GM12878 (cell line): ENCODE data around the gene TBXAS1.

ENCODE experiments used
- CBX3 ChIP-seq: fragments of 200-600 bp; sonication (generic); IDR thresholded peaks from 2 replicates; pipeline ENCODE4 v1.6.1; 2016; ENCODE audit warnings: low read depth, borderline replicate concordance
- CEBPZ ChIP-seq: fragments of 150-350 bp; IDR thresholded peaks from 2 replicates; pipeline ENCODE4 v1.6.1; 2016; ENCODE audit warnings: low read depth, low read length
- CREM ChIP-seq: IDR thresholded peaks from 2 replicates; pipeline ENCODE4 v1.6.1; 2014; ENCODE audit warnings: antibody characterized with exemption, low read depth
- CTCF ChIP-seq, 3 experiments: IDR thresholded peaks in 2 of 3; conservative IDR thresholded peaks in 1 of 3; 2 replicates each; pipeline ENCODE4 v1.5.1; 2011; ENCODE audit warnings: low read depth in 3 of 3, low read length in 3 of 3, mild to moderate bottlenecking in 3 of 3, control low read depth in 2 of 3, moderate library complexity in 2 of 3, inconsistent platforms in 1 of 3, mixed read lengths in 1 of 3; ENCODE audit not compliant: control insufficient read depth in 2 of 3, insufficient read depth in 1 of 3; ENCODE audit errors: extremely low read depth in 1 of 3
- ELK1 ChIP-seq: IDR thresholded peaks from 2 replicates; pipeline ENCODE4 v1.6.1; 2012; ENCODE audit warnings: low read depth, low read length, improper control_type of control experiment
- GABPA ChIP-seq: IDR thresholded peaks from 2 replicates; pipeline ENCODE4 v1.6.1; 2014; ENCODE audit warnings: antibody characterized with exemption, low read depth, mild to moderate bottlenecking, inconsistent platforms
- KDM1A ChIP-seq: fragments of 200-600 bp; sonication (generic); IDR thresholded peaks from 2 replicates; pipeline ENCODE4 v1.6.1; 2016; ENCODE audit warnings: borderline replicate concordance
- MXI1 ChIP-seq: fragments of 150-350 bp; IDR thresholded peaks from 2 replicates; pipeline ENCODE4 v1.6.1; 2011; ENCODE audit warnings: low read depth, mild to moderate bottlenecking, inconsistent platforms, low read length, improper control_type of control experiment
- MYC ChIP-seq: IDR thresholded peaks from 2 replicates; pipeline ENCODE4 v1.6.1; 2011; ENCODE audit warnings: mild to moderate bottlenecking, low read length, moderate library complexity, inconsistent platforms; ENCODE audit not compliant: insufficient read depth, insufficient replicate concordance, insufficient read length, severe bottlenecking
- NFXL1 ChIP-seq: fragments of 450-650 bp; IDR thresholded peaks from 2 replicates; pipeline ENCODE4 v1.6.1; 2017; ENCODE audit warnings: antibody characterized with exemption, mild to moderate bottlenecking, borderline replicate concordance
- POLR2A ChIP-seq: IDR thresholded peaks from 2 replicates; pipeline ENCODE4 v1.6.1; 2011; ENCODE audit warnings: low read depth, mild to moderate bottlenecking, low read length
- SIN3A ChIP-seq: IDR thresholded peaks from 2 replicates; pipeline ENCODE4 v1.6.1; 2012; ENCODE audit warnings: low read depth, low read length, improper control_type of control experiment
- TARDBP ChIP-seq: IDR thresholded peaks from 2 replicates; pipeline ENCODE4 v1.6.1; 2016; ENCODE audit warnings: borderline replicate concordance
- TCF12 ChIP-seq: IDR thresholded peaks from 2 replicates; pipeline ENCODE4 v1.6.1; 2011; ENCODE audit warnings: low read depth, mild to moderate bottlenecking, low read length

- TF ChIP-seq TARDBP (no peak), CTCF (IDR thresholded peaks at IDR 0.05 in 2 of 3, conservative IDR thresholded peaks at IDR 0.05 in 1 of 3; ENCODE audit: control insufficient read depth in 2 of 3, extremely low read depth in 1 of 3, insufficient read depth in 1 of 3, low read depth in 3 of 3, low read length in 3 of 3) (no peak), CBX3 (no peak), MYC (no peak), CEBPZ (no peak), POLR2A (no peak), TCF12 (no peak), GABPA (no peak), ELK1 (no peak), KDM1A (no peak), CREM (no peak), MXI1 (no peak), SIN3A (no peak), NFXL1 (no peak)
Measured at GRCh38 chr7:139854803-139855497, 25.9 kb downstream of the TBXAS1 start.
